MCF 10A (cell line): ENCODE measurements around the gene ZCCHC10. TPM values are rescaled to one million over a fixed set of nuclear protein-coding genes. Genes with fewer than 3 reads are reported as not detected.

ENCODE experiments used
- BruUV-seq: library from RNA; stranded (reverse); fragments of 400-500 nt; replicated peaks from 2 replicates; lab custom pipeline; 2021; lab: Mats Ljungman, UMichigan
- CTCF ChIA-PET: fragments of 300-600 bp; sonication (Branson Sonifier 250); formaldehyde crosslinking; extraction: SDS; loops from one replicate; lab custom pipeline; 2021; ENCODE audit warnings: antibody characterized with exemption, inconsistent platforms; lab: Yijun Ruan, JAX
- POLR2A ChIA-PET: fragments of 300-600, 350-650 bp; sonication (Branson Sonifier 250); formaldehyde crosslinking; extraction: SDS; loops from one replicate; lab custom pipeline; 2020; ENCODE audit warnings: antibody characterized with exemption, inconsistent platforms; lab: Yijun Ruan, JAX
- DNase-seq: peaks from one replicate; pipeline ENCODE4 v3.0.0-alpha.2; 2018; ENCODE audit not compliant: unreplicated experiment
- H3K27ac Mint-ChIP-seq: one replicate; pipeline ENCODE4 v1.8.0; 2022; ENCODE audit warnings: mild to moderate bottlenecking, low read depth, mixed read lengths; ENCODE audit not compliant: unreplicated experiment
- H3K27me3 Mint-ChIP-seq: one replicate; pipeline ENCODE4 v1.8.0; 2022; ENCODE audit warnings: mixed read lengths; ENCODE audit not compliant: insufficient read depth, unreplicated experiment
- H3K36me3 Mint-ChIP-seq: one replicate; pipeline ENCODE4 v1.8.0; 2022; ENCODE audit warnings: mild to moderate bottlenecking, moderate library complexity, mixed read lengths; ENCODE audit not compliant: insufficient read depth, unreplicated experiment
- H3K4me1 Mint-ChIP-seq: one replicate; pipeline ENCODE4 v1.8.0; 2022; ENCODE audit warnings: mixed read lengths; ENCODE audit not compliant: insufficient read depth, unreplicated experiment
- H3K4me3 Mint-ChIP-seq: one replicate; pipeline ENCODE4 v1.8.0; 2022; ENCODE audit warnings: mild to moderate bottlenecking, moderate library complexity, mixed read lengths; ENCODE audit not compliant: unreplicated experiment
- H3K9me3 Mint-ChIP-seq: one replicate; pipeline ENCODE4 v1.8.0; 2022; ENCODE audit warnings: mixed read lengths; ENCODE audit not compliant: unreplicated experiment
- intact Hi-C: fragments of 100-400 bp; cut with micrococcal nuclease; formaldehyde crosslinking; loops from 2 replicates; pipeline ENCODE4 v1.14.1; 2022
- total RNA-seq: library from RNA; stranded (reverse); gene quantifications from 2 replicates; pipeline ENCODE4 v1.2.3, GENCODE V29; 2022
- TF ChIP-seq, protein P1 (sequence below): fragments of 200-600 bp; IDR thresholded peaks from one replicate; pipeline ENCODE4 v1.8.0; 2022; ENCODE audit warnings: antibody characterized with exemption, mild to moderate bottlenecking; ENCODE audit not compliant: unreplicated experiment

ZCCHC10 gene
- total RNA-seq, 1 experiment from 2014 or later, result 35.0 TPM

DNA sequence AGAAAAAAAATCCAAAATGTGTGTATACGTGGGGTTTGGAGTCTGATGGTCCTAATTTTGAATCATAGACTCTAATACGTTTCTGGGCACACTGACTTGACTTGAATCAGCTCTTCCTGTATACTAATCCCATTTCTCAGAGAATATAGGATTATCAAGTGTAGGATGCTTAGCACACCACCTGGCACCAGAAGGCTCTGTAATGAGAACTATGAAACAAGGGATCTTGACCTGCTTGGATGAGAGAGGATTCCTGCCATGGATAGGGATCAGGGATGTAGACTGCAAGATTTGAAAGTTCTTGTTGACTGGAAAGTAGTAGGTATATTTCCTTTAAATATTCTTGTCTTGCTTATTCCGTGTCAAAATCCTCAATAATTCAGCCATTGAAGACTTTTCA lies 33.3 kb upstream of the ZCCHC10 start:
- Mint-ChIP-seq H3K4me1 (peaks cover 32% of the 10 kb centered on the region), H3K4me3 (no peak overlapping the region), H3K36me3 (peaks cover 17% of the 10 kb centered on the region), H3K9me3 (no peaks in the 10 kb centered on the region), H3K27ac (no peak overlapping the region), H3K27me3 (no peaks in the 10 kb centered on the region)
- ChIA-PET CTCF (no interaction called here), POLR2A (interaction anchor here (0.9 to 1.4 kb wide), 2 partner anchors 8 to 18 kb away, joined by 3 to 4 read pairs; no protein-coding TSS in a partner anchor)
- BruUV-seq, result no TSS peak
- TF ChIP-seq, protein P1, sequence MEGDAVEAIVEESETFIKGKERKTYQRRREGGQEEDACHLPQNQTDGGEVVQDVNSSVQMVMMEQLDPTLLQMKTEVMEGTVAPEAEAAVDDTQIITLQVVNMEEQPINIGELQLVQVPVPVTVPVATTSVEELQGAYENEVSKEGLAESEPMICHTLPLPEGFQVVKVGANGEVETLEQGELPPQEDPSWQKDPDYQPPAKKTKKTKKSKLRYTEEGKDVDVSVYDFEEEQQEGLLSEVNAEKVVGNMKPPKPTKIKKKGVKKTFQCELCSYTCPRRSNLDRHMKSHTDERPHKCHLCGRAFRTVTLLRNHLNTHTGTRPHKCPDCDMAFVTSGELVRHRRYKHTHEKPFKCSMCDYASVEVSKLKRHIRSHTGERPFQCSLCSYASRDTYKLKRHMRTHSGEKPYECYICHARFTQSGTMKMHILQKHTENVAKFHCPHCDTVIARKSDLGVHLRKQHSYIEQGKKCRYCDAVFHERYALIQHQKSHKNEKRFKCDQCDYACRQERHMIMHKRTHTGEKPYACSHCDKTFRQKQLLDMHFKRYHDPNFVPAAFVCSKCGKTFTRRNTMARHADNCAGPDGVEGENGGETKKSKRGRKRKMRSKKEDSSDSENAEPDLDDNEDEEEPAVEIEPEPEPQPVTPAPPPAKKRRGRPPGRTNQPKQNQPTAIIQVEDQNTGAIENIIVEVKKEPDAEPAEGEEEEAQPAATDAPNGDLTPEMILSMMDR, result no peak
- intact Hi-C loops, result no loop called here
- DNase-seq, result no peak

DNA sequence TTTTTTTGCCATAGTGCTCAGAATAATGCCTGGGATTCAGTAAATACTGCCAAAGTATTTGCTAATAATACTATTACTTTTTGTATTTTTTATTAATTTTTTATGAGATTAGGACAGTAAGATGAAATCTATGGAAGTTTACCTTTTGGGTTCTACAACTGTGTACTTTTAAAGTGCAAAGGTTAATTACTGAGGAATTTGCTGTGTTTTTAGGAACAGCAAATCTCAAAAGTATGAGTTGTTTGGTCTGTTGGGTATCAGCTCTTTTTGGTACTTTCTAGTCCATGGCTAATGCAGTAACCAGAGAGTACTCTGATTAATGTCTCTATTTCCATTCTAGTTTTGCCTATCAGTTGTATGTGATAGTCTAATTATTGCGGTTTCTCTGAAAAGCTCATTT lies 30.5 kb upstream of the ZCCHC10 start:
- DNase-seq, result no peak
- Mint-ChIP-seq H3K36me3 (peaks cover 27% of the 10 kb centered on the region), H3K9me3 (no peaks in the 10 kb centered on the region), H3K27ac (no peak overlapping the region), H3K4me1 (peaks cover 18% of the 10 kb centered on the region), H3K4me3 (no peak overlapping the region), H3K27me3 (no peaks in the 10 kb centered on the region)
- TF ChIP-seq, protein P1, result no peak
- BruUV-seq, result no TSS peak
- CTCF ChIA-PET, result interaction anchor here (0.6 kb wide), 1 partner anchor 698 kb away, joined by 5 read pairs; no protein-coding TSS in a partner anchor
- intact Hi-C loops, result no loop called here
- POLR2A ChIA-PET, result interaction anchor here (0.6 to 11.8 kb wide), 5 partner anchors 20 to 170 kb away, joined by 3 to 311 read pairs (median 3); partner anchors contain the start of gene AFF4

DNA sequence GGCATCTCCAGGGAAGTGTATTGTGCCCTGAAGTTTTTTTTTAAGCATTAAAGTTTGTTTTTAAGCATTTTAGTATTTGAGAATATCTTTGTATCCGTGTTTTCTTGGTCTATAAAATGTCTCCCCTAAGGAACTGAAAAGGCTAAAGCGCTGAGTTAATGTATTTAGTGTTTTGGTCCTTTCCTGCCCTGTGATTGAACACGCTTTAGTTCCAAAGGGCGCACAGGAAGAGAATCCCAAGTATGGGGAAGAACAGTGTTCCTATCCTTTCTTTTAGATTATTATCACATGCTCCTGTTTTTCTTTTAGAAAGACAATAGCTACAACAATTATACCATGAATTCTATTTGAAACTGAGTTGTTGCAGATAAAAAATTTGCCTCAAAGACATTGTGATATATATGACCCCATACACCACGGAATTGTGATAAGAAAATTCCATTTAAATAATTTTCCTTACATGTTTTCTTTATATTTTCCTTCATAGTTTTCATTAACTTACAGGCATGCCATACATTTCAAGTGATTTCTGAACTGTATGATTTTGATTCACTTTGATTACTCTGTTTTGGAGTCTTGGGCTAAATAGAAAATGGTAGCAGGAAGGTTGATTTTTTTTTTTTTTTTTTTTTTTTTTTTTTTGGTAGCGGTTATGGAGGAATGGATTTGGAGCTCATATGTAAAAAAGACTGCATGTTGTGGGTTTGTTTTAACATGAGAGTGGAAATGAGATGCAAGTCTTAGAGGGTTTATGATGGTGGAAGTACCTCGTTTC lies 28.5 kb upstream of the ZCCHC10 start:
- no peak overlapping the region for H3K4me3 Mint-ChIP-seq
- POLR2A ChIA-PET, result interaction anchor here (0.5 to 11.8 kb wide), 4 partner anchors 10 to 344 kb away, joined by 3 to 311 read pairs (median 5); partner anchors contain the start of genes AFF4 and ZCCHC10
- H3K27ac Mint-ChIP-seq, result no peak overlapping the region
- CTCF ChIA-PET, result interaction anchor here (1.0 to 1.2 kb wide), 2 partner anchors 15 to 187 kb away, joined by 4 to 5 read pairs; no protein-coding TSS in a partner anchor
- no peaks in the 10 kb centered on the region for H3K9me3 Mint-ChIP-seq
- no TSS peak for BruUV-seq
- TF ChIP-seq, protein P1, result no peak
- intact Hi-C loops, result no loop called here
- H3K4me1 Mint-ChIP-seq, result peaks cover 30% of the 10 kb centered on the region
- no peaks in the 10 kb centered on the region for H3K27me3 Mint-ChIP-seq
- peaks cover 38% of the 10 kb centered on the region for H3K36me3 Mint-ChIP-seq
- DNase-seq, result no peak

DNA sequence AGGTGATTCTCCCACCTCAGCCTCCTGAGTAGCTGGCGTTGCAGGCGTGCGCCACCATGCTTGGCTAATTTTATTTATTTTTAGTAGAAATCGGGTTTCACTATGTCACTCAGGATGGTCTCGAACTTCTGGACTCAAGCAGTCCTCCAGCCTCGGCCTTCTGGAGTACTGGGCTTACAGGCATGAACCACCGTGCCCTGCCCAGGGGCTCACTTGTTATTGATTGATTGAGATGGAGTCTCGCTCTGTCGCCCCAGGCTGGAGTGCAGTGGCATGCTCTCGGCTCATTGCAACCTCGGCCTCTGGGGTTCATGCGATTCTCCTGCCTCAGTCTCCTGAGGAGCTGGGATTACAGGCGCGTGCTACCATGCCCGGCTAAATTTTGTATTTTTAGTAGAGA lies 27.1 kb upstream of the ZCCHC10 start:
- ChIA-PET POLR2A (interaction anchor here (0.8 to 11.8 kb wide), 4 partner anchors 10 to 665 kb away, joined by 3 to 311 read pairs (median 12); partner anchors contain the start of gene AFF4), CTCF (interaction anchor here (0.6 kb wide), 1 partner anchor 77 kb away, joined by 4 read pairs; no protein-coding TSS in a partner anchor)
- Mint-ChIP-seq H3K4me3 (peak overlapping the region; percentile 95), H3K27me3 (no peaks in the 10 kb centered on the region), H3K36me3 (peaks cover 34% of the 10 kb centered on the region), H3K4me1 (peaks cover 38% of the 10 kb centered on the region), H3K27ac (peak overlapping the region; percentile 99), H3K9me3 (no peaks in the 10 kb centered on the region)
- no TSS peak for BruUV-seq
- TF ChIP-seq, protein P1, result no peak
- DNase-seq, result no peak
- intact Hi-C loops, result no loop called here
